ENCODE results near the gene TMEM97. TPM values are rescaled to one million over a fixed set of nuclear protein-coding genes. Genes with fewer than 3 reads are reported as not detected.

The TMEM97 gene
- total RNA-seq, 2 experiments from 2014 or later, result 2.6 to 3.7 TPM

DNA sequence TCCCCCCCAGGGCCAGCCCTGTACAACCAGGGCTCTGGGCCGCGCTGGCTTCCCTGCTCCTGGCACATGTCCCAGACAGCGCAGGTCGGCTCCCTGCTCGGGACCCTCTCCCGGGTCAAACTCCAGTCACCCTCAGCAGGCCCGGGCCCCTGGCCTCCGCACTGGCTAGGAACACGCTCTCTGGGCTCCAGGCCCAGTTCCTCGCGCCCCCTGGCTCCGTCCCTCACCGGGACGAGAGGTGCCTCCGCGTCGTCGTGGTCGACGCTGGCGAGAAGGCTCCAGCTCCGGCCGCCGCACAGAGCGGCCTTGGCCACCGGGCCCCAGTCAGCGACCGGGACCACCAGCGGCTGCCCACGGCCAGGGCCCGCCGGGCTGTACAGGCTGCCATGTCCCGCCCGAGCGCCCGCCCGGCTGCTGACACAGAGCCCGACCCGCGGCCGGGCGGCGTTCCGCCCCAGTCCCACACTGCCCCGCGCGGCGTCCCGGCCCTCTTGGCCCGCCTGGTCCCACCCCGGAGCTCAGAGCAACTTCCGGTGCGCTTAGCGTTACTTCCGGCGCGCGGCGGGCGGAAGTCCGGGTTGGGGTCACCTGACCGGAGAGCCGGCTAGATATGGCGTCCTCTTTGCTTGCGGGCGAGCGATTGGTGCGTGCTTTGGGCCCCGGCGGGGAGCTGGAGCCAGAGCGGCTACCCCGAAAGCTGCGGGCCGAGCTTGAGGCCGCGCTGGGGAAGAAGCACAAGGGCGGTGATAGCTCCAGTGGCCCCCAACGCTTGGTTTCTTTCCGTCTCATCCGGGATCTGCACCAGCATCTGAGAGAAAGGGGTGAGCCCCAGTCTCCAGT lies 38.3 kb downstream of the TMEM97 start, which contains the start of gene POLDIP2:
Gene POLDIP2, minus strand, starts transcription at position 467 of the 840 bp plus-strand sequence. Its CDS starts 79 bp downstream, at position 388.
- intact Hi-C loops (cut with DNase I, micrococcal nuclease), result loop anchor here (1.0 to 10.0 kb wide), 6 partner anchors 21 to 595 kb away; partner anchors contain the start of genes IFT20 (in 1 of the 2), NLK (in 1 of the 2), PHF12 (in 1 of the 2) and PROCA1 (in 1 of the 2)
- TF ChIP-seq, protein P1, sequence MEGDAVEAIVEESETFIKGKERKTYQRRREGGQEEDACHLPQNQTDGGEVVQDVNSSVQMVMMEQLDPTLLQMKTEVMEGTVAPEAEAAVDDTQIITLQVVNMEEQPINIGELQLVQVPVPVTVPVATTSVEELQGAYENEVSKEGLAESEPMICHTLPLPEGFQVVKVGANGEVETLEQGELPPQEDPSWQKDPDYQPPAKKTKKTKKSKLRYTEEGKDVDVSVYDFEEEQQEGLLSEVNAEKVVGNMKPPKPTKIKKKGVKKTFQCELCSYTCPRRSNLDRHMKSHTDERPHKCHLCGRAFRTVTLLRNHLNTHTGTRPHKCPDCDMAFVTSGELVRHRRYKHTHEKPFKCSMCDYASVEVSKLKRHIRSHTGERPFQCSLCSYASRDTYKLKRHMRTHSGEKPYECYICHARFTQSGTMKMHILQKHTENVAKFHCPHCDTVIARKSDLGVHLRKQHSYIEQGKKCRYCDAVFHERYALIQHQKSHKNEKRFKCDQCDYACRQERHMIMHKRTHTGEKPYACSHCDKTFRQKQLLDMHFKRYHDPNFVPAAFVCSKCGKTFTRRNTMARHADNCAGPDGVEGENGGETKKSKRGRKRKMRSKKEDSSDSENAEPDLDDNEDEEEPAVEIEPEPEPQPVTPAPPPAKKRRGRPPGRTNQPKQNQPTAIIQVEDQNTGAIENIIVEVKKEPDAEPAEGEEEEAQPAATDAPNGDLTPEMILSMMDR (IDR thresholded peaks at IDR 0.05), result no peak
- Mint-ChIP-seq H3K4me1 (ENCODE audit: low read depth) (peaks cover 35% of the 10 kb centered on the region), H3K36me3 (ENCODE audit: low read depth) (peaks cover 75% of the 10 kb centered on the region), H3K4me3 (peak within 1 kb of the TSS; percentile 97), H3K27ac (peak within 1 kb of the TSS; percentile 92), H3K27me3 (no peaks in the 10 kb centered on the region), H3K9me3 (no peaks in the 10 kb centered on the region)
- no peaks in the 10 kb centered on the region for H3K9me3 ChIP-seq (ENCODE audit: control insufficient read depth in 1 of 2, insufficient read depth in 1 of 2, low read length in 2 of 2)
- H3K27ac ChIP-seq (ENCODE audit: low read depth in 1 of 2, low read length in 2 of 2), result peak within 1 kb of the TSS; percentile 80 to 83
- H3K36me3 ChIP-seq (ENCODE audit: insufficient read depth, low read length), result peaks cover 55% of the 10 kb centered on the region
- peaks cover 25% of the 10 kb centered on the region for H3K4me1 ChIP-seq (ENCODE audit: insufficient read depth, low read length)
- CTCF ChIA-PET, result interaction anchor here (1.0 to 1.9 kb wide), 3 partner anchors 22 to 59 kb away, joined by 3 to 10 read pairs (median 5); partner anchors contain the start of genes IFT20 and TNFAIP1
- ATAC-seq (ENCODE audit: poor library complexity), result peak; percentile 98
- POLR2A ChIA-PET, result interaction anchor here (0.6 to 5.8 kb wide), 21 partner anchors 9 to 1063 kb away, joined by 3 to 118 read pairs (median 5); partner anchors contain the start of genes IFT20, PHF12, PIGS and RPL23A
- peak; percentile 91 to 97 (median 95) for DNase-seq
- H3K27me3 ChIP-seq (ENCODE audit: control insufficient read depth in 1 of 2, insufficient read depth in 2 of 2, low read length in 2 of 2), result no peaks in the 10 kb centered on the region
- H3K4me3 ChIP-seq (ENCODE audit: low read length), result peak within 1 kb of the TSS; percentile 75

DNA sequence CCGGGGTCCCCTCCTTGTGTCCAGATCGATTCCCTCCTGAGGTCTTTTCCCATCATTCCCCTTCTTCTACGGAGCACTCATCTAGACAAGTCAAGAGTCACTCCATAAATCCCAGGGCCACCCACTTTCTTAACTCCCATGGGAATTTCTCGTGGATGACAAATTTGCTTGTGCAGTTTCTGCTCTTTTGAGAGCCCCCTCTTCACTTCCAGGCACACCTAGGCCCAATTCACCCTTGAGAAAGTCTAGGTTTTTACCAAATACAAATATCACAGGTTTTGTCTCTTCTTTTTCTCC lies 38.8 kb downstream of the TMEM97 start:
- Histone ChIP-seq H3K4me1 (ENCODE audit: insufficient read depth, low read length) (peaks cover 25% of the 10 kb centered on the region), H3K27ac (ENCODE audit: low read depth in 1 of 2, low read length in 2 of 2) (peak overlapping the region; percentile 80 to 83), H3K27me3 (ENCODE audit: control insufficient read depth in 1 of 2, insufficient read depth in 2 of 2, low read length in 2 of 2) (no peaks in the 10 kb centered on the region), H3K36me3 (ENCODE audit: insufficient read depth, low read length) (peaks cover 58% of the 10 kb centered on the region), H3K9me3 (ENCODE audit: control insufficient read depth in 1 of 2, insufficient read depth in 1 of 2, low read length in 2 of 2) (no peaks in the 10 kb centered on the region), H3K4me3 (ENCODE audit: low read length) (peak overlapping the region; percentile 75)
- CTCF ChIA-PET, result interaction anchor here (1.0 to 1.9 kb wide), 6 partner anchors 22 to 106 kb away, joined by 3 to 10 read pairs (median 6); partner anchors contain the start of genes IFT20 and TNFAIP1
- Mint-ChIP-seq H3K4me1 (ENCODE audit: low read depth) (peaks cover 35% of the 10 kb centered on the region), H3K27ac (peak overlapping the region; percentile 92), H3K4me3 (peak overlapping the region; percentile 97), H3K27me3 (no peaks in the 10 kb centered on the region), H3K36me3 (ENCODE audit: low read depth) (peaks cover 74% of the 10 kb centered on the region), H3K9me3 (no peaks in the 10 kb centered on the region)
- intact Hi-C loops (cut with DNase I, micrococcal nuclease), result loop anchor here (1.0 to 10.0 kb wide), 7 partner anchors 15 to 594 kb away; partner anchors contain the start of genes IFT20 (in 1 of the 2), NLK (in 1 of the 2), PHF12 (in 1 of the 2) and PROCA1 (in 1 of the 2)
- TF ChIP-seq, protein P1 (IDR thresholded peaks at IDR 0.05), result no peak
- POLR2A ChIA-PET, result interaction anchor here (0.6 to 5.8 kb wide), 17 partner anchors 9 to 1064 kb away, joined by 3 to 118 read pairs (median 5); partner anchors contain the start of genes IFT20, PHF12, PIGS and RPL23A
- no peak for ATAC-seq (ENCODE audit: poor library complexity)
- no peak for DNase-seq

DNA sequence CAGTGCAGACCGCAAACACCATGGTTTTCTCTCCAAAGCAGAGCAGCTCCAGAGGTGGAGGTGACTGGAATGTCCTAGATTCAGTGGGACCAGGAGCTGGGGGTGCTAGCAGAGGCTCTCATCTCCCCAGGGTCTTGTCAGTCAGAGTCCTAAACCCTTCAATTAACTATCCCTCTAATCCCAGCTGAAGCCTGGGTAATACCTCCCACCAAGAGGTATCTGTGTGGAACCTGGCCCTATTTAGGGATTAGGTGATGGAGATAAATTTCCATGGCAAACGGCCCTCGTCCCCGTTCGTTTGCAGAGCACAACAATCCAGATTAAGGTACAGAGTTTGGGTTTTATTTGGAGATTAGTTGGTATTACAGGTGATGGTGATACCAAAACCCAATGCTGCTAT lies 44.2 kb downstream of the TMEM97 start:
- DNase-seq, result no peak
- Mint-ChIP-seq H3K27ac (no peak overlapping the region), H3K4me3 (no peak overlapping the region), H3K27me3 (no peaks in the 10 kb centered on the region), H3K9me3 (no peaks in the 10 kb centered on the region), H3K4me1 (ENCODE audit: low read depth) (peaks cover 11% of the 10 kb centered on the region), H3K36me3 (ENCODE audit: low read depth) (peaks cover 57% of the 10 kb centered on the region)
- no peak for ATAC-seq (ENCODE audit: poor library complexity)
- H3K36me3 ChIP-seq (ENCODE audit: insufficient read depth, low read length), result peaks cover 58% of the 10 kb centered on the region
- no peak overlapping the region for H3K27ac ChIP-seq (ENCODE audit: low read depth in 1 of 2, low read length in 2 of 2)
- H3K27me3 ChIP-seq (ENCODE audit: control insufficient read depth in 1 of 2, insufficient read depth in 2 of 2, low read length in 2 of 2), result no peaks in the 10 kb centered on the region
- TF ChIP-seq, protein P1 (IDR thresholded peaks at IDR 0.05), result no peak
- CTCF ChIA-PET, result no interaction called here
- H3K4me1 ChIP-seq (ENCODE audit: insufficient read depth, low read length), result peaks cover 4% of the 10 kb centered on the region
- POLR2A ChIA-PET, result interaction anchor here (1.3 kb wide), 1 partner anchor 28 kb away, joined by 3 read pairs; the partner anchor contains the start of gene TNFAIP1
- intact Hi-C loops (cut with DNase I, micrococcal nuclease), result no loop called here
- no peaks in the 10 kb centered on the region for H3K9me3 ChIP-seq (ENCODE audit: control insufficient read depth in 1 of 2, insufficient read depth in 1 of 2, low read length in 2 of 2)
- H3K4me3 ChIP-seq (ENCODE audit: low read length), result no peak overlapping the region

Data from CD4-positive, alpha-beta T cell (primary cell).